Stomach (tissue), 4 donors: ENCODE data around the gene RTN4R.

Experiments used
- POLR2A ChIP-seq, 4 donors: fragments of 450-650 bp; IDR thresholded peaks; one replicate each; pipeline ENCODE4 v1.6.1; 2016; ENCODE audit warnings: antibody characterized with exemption in 4 of 4, control low read depth in 2 of 4, mild to moderate bottlenecking in 1 of 4, moderate library complexity in 1 of 4
- POLR2AphosphoS5 ChIP-seq, 3 donors: sonication (generic); formaldehyde crosslinking; IDR thresholded peaks; one replicate each; pipeline ENCODE4 v1.6.1; 2016; ENCODE audit warnings: antibody characterized with exemption in 3 of 3

DNA sequence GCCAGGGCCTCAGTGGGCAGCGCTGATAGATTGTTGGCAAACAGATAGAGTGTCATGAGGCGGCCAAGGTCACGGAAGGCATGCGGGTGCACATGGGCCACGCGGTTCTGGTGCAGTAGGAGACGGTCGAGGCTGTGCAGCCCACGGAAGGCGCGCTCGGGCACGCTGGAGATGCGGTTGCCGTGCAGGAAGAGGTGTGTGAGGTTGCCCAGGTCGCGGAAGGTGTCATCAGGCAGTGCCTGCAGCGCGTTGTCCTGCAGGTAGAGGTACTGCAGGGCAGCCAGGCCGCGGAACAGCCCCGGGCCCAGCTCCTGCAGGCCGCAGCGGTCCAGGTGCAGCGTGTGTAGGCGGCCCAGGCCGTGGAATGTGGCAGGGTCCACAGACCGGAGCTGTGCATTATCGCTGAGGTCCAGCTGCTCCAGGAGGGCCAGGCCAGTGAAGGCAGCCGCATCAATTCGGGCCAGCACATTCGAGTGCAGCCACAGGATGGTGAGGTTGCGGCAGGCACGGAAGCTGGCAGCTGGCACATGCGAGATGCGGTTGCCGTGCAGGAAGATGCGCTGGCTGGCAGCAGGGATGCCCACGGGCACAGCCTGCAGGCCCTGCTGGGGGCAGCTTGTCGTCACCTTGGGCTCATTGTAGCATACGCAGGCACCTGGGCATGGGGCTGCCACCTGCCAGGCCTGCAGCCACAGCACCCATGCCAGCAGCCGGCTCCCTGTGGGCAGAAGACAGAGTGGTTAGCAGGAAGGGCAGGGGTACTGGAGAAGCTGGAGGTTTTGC lies 25.5 kb downstream of the RTN4R start:
- TF ChIP-seq POLR2AphosphoS5 (IDR thresholded peaks at IDR 0.05) (no peak), POLR2A (IDR thresholded peaks at IDR 0.05) (no peak)
